NCI-H2107 (cell line): ENCODE results near the gene SCARB2.
A peak's percentile ranks its signal among the peaks of the same experiment; 100 is the strongest.

ENCODE experiments used
- DNase-seq: peaks from one replicate; lab custom pipeline; 2025; lab: John Stamatoyannopoulos, UW

Gene SCARB2

DNA sequence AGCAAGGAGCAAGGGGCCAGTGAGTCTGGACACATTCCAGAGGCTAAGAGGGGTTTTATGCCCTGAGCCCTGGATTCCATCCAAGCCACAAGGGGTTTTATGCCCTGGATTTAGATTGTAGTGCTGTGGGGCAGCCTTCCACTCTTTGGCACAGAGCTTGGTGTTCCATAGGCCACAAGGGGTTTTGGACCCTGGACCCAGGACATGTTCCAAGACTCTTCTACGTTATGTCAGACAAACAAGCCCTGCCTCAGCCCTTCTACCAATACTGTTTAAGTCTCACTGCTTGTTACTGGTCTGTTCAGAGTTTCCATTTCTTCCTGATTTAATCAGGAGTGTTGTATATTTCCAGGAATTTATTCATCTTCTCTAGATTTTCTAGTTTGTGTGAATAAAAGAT is 12.8 kb upstream of the SCARB2 start:
- DNase-seq: no peak

DNA sequence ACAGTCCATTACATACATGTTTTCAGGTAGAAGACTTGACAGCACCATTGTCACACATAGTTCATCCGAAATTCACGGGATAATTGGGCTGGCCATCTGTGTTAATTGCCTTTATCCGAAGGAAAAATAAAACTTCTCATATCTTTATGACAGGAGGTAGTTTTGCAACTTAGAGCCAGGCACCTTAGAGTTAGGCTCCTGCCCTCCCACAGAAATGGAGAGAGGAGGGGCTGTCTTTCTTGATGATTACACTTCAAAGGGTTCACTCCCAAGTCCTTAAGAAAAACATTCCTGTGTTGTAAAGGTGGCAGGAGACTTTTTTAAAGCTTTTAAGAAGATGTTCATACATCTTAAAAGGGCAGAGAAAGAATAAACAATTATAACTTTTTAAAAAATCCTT is 10.5 kb upstream of the SCARB2 start:
- no peak for DNase-seq

DNA sequence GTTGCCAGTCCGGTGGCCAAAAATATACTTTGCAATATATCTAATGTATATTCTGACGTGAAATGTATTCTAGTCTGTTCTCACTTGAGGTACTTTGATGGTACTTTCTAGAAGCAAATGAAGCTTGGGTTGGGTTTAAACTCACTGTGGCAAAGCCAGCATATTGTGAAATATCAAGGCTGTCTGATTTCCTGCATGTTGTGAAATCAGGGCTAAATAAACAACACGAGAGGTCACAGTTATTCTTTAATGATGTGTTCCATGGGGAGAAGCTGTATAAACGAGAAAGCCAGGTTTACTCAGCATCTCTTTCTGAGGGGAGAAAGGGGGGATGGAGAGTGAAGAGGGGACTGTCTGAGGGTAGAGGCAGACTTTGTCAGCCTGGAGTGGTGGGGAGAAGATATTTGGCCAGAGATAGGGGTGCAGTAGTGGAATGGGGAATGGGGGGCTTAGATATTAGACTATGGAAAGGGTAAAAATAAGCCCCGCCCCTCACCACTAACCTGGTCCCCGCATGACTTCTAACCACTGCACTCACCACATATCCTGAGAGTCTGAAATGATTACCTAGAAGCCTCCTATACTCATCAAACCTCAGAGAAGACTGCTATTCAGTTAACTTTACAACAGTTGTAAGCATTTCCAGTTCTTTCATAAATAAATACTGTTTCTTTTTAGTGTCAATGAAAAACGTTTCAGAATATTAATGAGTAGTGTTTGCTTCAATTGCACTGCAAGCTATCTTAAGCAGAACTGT is 5.9 kb upstream of the SCARB2 start:
- no peak for DNase-seq

DNA sequence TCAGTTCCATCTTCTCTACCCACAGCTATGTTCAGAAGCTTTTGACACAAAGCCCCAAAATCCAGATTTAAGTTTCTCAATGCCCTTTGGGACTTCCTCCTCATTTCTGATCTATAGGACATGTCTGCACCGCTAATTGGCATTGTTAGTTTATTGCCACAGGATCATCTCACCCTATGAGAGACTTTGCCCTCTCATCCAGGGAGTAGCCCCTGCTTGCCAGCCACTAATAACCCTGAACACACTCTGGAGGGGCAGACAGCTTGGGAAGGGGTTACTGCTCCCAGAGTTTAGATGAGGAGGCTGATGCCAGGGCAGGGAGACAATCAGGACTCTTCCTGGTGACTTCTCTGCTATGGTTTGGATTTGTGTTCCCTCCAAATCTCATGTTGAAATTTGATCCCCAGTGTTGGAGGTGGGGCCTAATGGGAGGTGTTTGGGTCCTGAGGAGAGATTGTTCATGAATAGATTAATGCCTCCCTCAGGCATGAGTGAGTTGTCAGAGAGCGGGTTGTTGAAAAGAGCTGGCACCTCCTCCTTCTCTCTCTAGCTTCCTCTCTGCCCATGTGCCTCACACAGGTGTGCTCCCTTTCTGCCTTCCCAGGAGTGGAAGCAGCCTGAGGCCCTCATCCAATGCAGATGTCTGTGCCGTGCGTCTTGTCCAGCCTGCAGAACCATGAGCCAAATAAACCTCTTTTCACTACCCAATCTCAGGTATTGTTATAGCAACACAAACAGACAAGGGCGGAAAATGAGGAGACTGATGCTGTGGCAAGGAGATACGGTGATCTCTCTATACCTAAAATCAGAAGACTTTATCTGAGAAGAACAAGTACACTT is 3.6 kb upstream of the SCARB2 start:
- no peak for DNase-seq

DNA sequence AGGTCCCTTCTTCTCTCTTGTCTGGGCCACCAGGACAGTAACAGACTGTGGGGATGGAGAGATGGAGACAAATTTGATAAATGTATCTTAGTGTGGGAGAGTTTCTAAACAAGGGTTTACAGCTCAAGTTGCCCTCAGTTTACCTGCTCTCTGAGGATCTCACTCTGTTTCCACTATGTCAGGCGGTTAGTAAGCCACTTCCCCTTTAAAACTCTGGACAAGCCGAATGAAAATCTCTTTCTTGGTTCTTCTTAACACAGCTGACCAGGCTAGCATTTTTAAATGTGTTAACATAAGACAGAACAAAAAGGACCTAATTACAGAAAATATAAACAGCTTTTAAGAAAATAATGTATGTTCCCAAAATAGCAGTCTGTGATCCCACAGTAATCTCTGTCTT is 2.9 kb upstream of the SCARB2 start:
- DNase-seq: no peak

DNA sequence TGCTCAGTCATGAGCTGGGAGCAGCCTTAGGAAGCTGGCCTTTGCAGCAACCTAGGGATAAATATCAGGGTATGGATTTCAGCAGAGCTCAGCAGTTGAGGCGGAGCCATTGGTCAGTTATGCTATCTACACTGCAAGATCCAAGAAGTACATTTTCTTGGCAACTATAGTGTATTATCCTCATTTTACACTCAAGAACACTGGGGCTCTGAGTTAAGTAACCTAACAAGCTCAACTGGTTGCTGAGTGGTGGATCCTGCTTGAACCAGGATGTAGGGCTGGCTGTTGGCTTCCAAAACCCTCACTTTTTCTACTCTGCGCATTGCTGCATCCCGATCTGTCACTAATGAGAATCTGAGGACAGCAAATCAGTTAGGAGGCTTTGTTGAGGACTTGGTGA is 1.5 kb upstream of the SCARB2 start:
- DNase-seq: no peak

DNA sequence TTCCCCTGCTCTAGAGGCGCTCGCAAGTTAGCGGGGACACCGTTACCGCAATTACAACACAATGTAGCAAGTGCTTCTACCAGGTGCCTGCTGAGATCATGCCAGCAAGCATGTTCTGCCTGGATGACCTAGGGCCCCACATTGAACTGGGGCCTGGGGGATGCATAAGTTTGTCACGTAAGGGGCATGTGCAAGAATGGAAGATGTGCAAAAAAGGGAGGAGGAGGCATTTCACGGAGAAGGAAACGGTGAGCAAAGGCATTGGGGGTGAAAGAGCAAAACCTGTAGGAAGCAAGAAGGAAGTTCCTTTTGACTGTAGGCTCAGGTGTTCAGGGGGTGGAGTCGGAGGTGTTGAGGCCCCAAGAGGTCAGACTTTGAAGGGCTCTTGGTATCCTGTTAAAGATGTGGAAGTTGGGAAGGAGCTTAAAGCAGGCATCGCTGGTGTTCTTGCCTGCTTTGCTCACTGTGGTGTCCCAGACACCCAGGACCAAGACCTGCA is 602 bp upstream of the SCARB2 start:
- peak; percentile 37 for DNase-seq

DNA sequence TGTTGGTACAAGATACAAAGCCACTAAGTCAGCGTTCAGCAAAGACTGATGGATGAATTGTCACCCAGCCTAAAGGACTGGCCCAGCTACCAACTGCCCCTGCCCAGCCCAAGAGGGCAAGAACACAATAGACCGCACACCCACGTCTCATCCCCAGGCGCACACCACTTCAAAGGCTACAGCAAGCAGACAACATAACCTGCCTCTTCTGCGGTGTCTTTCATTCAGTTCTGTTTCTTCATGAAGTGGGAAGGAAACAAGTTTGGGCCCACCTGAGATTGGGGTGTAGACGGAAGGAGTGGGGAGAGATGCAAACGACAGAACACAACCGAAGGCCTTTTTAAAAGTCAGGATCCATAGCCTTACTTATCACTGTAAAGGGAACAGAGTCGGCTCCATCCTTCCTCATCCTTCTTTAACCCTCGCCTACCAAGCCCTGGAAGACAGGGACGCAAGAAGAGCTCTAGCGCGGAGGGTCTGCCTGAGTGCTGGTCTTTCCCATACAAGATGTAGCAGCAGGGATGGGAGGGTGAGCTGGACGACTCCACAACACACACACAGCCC is 691 bp downstream of the SCARB2 start:
- DNase-seq: no peak

DNA sequence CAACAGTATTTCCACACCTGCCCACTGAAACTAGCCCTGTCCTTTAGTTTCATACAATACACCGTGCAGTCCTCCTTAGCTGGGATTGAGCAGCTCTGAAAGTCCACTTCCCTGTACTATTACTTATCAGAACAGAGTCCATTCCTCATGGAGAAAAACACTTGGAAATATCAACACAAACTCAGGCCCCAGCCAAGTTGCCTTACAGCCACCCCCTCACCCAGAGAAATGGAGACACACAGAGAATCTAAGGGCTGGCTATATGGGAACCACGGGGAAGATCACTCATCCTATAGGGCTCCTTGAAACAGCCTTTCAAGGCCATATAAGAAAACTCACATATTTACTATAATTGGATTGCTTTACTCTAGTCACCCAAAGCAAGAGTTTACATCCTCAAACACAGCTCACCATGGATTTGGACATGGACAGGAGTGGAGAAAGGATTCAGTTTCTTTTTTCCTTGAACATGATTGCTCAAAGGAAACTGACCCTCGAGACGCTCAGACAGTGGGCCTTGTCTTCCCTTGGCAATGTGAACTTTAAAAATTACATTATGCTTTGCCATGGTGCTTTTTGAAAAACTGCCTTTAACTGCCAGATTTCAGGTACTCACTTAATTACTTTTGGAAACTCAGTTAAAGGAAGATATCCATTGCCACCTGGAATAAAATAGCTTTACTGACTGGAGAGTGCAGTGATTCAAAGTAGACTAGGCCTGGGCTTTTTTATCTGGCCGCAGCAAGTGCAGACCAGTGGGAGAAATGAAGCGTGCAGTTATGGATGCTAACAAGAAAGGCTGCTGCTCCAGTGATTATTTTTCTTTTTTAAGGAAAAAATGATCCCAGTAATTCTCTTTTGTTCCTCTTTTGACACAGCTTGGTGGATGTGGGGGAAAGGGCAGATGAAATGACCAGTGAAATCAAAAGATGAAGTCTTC is 1.6 kb downstream of the SCARB2 start:
- DNase-seq: no peak

DNA sequence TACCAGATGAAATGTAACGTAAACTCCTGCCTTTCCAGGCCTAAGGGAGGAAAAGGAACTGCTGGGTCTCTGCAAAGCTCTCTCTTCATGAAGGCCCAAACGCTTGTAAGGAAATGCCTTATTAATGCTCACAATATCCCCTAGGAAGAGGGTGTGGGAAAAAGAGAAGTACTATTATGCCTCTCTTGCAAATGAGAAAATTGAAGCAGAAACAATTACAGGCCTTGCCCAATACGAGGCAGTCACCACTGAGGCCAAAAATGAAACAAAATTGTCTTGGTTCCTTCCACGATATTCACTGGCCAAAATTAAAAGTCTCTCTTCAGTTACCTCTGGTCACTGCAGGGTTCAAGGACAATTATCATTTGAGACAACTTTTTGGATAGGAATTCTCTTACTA is 3.2 kb downstream of the SCARB2 start:
- DNase-seq: no peak

DNA sequence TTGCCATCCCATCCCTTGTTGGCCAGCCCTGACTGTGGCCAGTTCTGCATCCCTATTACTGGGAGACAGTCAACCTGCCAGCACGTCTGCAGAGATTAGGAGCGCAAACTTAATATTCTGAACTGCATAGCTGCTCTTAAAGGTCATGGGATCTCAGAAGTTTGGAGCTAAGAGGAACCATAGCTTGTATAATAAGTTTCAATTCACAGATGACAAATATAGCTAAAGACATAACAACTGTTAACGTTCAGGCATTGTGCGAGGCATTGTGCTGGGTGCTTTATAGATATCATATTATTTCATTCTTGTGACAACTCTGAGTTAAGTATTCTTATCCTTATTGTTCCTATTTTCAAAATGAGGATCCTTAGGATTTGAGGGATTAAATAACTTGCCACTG is 3.7 kb downstream of the SCARB2 start:
- no peak for DNase-seq

DNA sequence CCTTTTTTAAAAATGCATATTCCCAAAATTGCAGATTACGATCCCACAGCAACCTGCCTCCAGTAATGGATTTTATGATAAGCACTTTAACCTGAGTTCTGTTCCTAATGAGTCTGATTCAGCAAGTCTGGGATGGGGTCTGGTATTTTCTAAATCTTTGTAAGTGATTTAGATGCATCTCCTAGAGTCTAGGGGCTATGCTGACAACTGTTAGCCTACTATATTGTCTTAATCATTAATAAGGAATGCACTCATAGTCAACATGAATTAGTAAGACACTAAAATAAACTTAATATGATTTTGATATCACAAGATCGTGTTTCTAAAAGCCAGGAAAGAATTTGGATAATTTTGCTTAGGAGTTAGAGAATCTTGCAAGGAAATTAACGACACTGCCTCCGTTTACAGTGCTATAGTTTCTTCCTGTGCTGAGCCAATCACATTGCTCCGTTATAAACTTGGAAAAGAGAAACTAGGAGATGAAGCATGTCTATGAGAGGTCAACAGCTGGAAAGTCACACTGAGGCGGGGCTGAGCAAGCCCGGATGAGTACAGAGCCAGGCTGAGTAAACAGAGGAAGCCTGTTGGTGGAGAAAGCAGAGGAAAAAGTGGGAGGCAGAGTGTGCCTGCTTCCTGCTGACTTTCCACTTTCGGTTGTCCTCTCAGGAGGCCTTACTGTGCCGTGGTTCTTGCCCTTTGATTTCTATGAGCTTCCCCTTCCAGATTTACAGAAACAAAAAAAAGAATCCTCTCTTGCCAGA is 5.4 kb downstream of the SCARB2 start:
- DNase-seq: no peak

DNA sequence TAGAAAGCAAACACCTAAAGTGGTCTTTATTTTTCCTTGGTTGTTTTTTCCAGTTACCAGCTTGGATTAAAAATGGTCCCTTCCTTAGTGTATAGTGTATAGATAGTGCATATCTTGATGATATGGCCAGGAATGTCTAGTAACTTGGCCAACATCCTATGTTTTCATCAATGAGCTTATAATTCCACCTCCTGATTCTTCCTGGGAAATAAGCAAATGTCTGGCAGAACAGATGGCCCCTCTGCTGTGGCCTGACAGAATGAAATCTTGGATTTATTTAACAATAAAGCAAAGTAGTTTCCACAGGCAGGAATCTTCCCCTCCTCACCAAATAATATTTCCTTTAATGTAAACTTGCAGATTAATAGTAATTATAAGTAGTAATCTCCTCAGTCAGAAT is 6.1 kb downstream of the SCARB2 start:
- DNase-seq: no peak

DNA sequence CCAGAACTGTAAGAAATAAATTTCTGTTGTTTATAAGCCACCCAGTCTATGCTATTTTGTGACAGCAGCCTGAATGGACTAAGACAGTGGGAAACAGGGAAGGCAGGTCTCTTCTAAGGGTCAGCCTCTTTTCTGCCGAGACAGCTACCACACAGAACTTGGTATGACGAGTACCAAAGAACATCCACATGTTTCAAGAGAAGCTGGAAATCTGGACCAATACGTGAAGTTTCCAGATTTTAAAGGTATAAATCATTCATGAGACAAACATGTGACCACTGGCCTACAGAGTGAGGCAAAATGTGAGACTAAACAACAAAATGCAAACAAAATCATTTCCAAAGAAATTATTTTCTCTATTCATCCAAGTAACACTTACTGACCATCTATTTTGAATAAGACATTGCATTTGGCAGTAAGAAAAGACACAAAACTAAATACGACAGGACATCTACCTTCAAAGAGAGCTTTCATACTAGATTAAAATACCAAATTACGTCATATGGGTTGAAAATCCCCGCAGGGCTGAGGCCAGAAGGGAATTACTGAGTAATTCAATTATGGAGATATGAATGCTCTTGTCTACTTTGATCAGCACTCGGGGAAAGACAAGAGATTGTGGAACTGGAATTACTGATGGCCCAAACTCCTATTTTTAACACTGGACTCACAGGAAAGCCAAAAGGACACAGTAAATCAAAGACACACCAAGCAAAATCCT is 7.2 kb downstream of the SCARB2 start:
- DNase-seq: no peak

DNA sequence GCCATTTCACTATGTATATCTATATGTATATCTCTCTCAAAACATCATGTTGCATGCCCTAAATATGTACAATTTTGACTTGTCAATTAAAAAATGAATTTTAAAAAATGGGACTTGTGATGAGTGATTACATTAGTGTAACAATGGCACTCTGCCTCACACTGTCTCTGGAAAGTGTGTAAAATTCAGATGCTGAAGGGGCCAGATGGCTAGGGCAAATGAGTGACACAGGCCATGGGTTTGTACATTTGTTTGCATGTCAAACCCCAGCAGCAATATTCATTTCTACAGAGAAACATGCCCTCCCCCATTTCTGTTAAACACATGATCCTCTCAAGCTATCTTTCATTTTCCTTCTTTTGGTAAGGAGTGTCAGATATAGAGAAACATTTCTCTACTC is 8.1 kb downstream of the SCARB2 start:
- DNase-seq: no peak

DNA sequence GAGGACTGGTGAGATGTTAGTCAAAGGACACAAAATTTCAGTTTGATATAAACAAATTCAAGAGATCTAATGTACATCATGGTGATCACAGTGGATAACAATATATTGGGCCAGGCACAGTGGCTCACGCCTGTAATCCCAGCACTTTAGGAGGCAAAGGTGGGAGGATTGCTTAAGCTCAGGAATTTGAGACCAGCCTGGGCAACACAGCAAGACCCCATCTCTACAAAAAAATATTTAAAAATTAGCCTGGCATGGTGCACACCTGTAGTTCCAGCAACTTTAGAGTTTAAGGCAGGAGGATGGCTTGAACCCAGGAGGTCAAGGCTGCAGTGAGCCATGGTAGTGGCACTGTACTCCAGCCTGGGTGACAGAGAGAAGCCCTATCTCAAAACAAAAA is 8.7 kb downstream of the SCARB2 start:
- no peak for DNase-seq

DNA sequence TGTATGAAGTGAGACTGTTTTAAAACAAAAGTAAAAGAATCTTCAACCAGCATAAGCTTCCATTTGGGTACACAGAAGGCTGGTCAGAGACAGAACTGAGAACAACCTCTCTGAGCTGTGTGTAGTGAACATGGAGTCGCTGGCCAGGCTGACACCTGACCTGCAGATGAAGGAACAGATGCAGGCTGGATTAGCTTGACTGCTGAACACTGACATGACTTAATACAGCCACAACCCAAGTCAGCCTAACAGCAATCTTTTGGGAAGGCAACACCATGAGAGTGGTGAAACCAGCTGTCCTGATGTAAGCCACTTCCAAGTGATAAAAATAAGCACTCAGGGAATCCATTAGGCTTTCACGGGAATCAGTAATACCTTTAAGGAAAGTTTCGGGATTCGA is 10.1 kb downstream of the SCARB2 start:
- DNase-seq: no peak

DNA sequence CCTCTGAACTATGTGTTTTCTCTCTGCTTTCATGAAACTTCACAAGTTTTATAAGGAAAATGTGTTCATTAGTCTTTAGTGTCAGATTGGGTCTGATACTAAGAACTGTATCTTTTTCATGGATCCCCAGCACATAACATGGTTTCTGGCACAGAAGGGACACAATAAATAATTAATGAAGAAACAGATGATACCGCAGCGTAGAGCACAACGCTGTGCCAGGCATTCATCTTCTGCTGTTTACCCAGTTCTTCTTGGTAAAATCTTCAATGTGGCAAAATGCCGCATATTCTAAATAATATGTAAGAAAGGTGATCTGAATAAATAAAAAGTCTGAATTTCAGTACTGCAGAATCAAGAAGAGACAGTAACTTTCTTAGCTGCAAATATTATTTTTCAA is 12.3 kb downstream of the SCARB2 start:
- no peak for DNase-seq

DNA sequence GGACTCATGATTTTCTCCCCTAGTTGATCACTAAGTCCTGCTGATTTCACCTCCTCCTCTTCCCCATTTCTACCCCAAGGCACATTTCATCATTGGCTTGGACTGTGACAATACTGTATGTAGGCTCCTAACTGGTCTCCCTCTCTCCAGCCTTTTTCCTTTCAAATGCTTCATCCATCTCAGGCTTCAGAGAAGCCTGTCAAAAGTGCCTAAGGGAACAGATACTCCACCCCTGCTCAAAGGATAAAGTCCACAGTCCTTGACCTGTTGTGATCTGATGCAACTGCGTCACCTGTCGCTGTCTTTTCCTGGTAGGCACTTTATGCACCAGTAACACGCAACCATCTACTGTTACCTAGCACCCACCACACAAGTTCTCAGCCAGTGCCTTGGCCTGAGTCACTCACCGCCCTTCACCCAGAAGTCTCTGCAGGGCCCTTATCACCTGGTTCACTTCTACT is 12.8 kb downstream of the SCARB2 start:
- DNase-seq: no peak

DNA sequence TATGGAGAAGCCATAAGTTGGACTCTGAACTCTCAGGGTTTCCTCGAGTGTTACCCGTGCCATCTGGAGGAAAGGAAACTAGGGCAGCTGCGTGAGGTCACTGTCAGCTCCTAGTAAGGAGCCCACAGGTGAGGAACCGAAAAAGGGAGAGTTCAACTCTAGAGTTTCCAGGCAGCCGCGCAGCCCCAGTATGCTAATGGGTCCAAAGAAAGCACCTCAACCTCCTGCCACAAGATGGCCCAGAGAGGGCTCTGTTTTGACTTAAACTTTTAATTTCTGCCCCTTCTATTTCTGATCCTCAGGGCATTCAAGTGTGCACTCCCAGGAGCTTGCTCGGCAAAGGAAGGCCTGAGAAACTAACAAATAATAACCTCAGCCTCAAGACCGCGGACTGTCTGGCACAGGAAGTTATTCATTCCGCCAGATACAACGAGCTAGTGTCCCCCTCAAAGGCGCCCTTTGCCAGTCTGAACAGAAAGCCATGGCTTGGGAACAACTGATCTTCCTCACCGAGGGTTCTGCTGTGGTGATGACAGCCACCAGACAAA is 13.9 kb downstream of the SCARB2 start:
- DNase-seq: no peak
